ENCODE measurements around the gene KLHL6.

DNA sequence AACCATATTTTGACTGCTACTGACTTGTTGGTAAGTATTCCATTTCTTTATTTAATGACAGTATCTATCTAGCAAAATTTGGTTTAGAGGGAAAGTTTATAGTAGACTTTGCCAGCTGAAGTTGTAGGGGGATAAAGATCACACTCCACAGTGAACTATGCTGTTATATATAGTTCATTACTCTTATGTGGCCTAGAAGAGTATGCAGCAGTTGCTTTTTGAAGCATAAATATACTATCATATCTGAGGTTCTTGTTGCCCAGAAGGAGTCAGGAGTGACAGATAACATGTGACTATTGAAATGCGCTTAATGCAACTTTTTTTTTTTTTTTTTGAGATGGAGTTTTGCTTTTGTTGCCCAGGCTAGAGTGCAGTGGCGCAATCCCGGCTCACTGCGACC is 101.4 kb downstream of the KLHL6 start:
- TF ChIP-seq POLR2A (IDR thresholded peaks at IDR 0.05; ENCODE audit: low read length) (no peak), GATA1 (IDR thresholded peaks at IDR 0.05; ENCODE audit: low read depth, low read length) (no peak)

All from erythroblast (primary cell).